Activated B cell treated with CpG ODN at 0.5 μM for 24 hours (primary cell): ENCODE measurements around the gene COX7A2L. TPM values are rescaled to one million over a fixed set of nuclear protein-coding genes. Genes with fewer than 3 reads are reported as not detected.

Source experiments
- ATAC-seq: fragments of 200-7000 bp; cut with Tn5 transposase; one replicate; pipeline ENCODE4 v1.10.0; 2021; ENCODE audit warnings: low read depth, mild to moderate bottlenecking, moderate library complexity
- CTCF ChIA-PET: fragments of 350-600 bp; sonication (Branson Sonifier 250); formaldehyde crosslinking; loops from one replicate; lab custom pipeline; 2021; ENCODE audit warnings: antibody characterized with exemption; lab: Charles Lee
- POLR2A ChIA-PET: fragments of 350-600 bp; sonication (Branson Sonifier 250); formaldehyde crosslinking; loops from one replicate; lab custom pipeline; 2021; ENCODE audit warnings: antibody characterized with exemption; lab: Charles Lee
- DNase-seq: peaks from one replicate; pipeline ENCODE4 v3.0.0; 2022
- H3K27ac Mint-ChIP-seq: one replicate; pipeline ENCODE4 v1.8.0; 2020; ENCODE audit warnings: mixed read lengths
- H3K27me3 Mint-ChIP-seq: one replicate; pipeline ENCODE4 v1.8.0; 2021; ENCODE audit warnings: mixed read lengths
- H3K36me3 Mint-ChIP-seq: one replicate; pipeline ENCODE4 v1.8.0; 2021; ENCODE audit warnings: low read depth, mixed read lengths
- H3K4me1 Mint-ChIP-seq: one replicate; pipeline ENCODE4 v1.8.0; 2021; ENCODE audit warnings: mixed read lengths
- H3K4me3 Mint-ChIP-seq: one replicate; pipeline ENCODE4 v1.8.0; 2020; ENCODE audit warnings: mild to moderate bottlenecking, mixed read lengths
- H3K9me3 Mint-ChIP-seq: one replicate; pipeline ENCODE4 v1.8.0; 2020; ENCODE audit warnings: mixed read lengths
- CTCF ChIP-seq: fragments of 200-600 bp; IDR thresholded peaks from one replicate; pipeline ENCODE4 v1.8.0; 2022; ENCODE audit warnings: antibody characterized with exemption, mild to moderate bottlenecking
- intact Hi-C: fragments of 100-400 bp; cut with micrococcal nuclease; formaldehyde crosslinking; loops from one replicate; pipeline ENCODE4 v1.15.1; 2024
- total RNA-seq: library from RNA; stranded (reverse); gene quantifications from 2 replicates; pipeline ENCODE4 v1.2.3, GENCODE V29; 2022

COX7A2L gene
- total RNA-seq, 1 donor from 2014 or later: 84.2 TPM

- intact Hi-C loops: no loop called here
- Mint-ChIP-seq H3K27me3 (no peaks in the 10 kb centered on the region), H3K4me1 (no peaks in the 10 kb centered on the region), H3K27ac (no peak overlapping the region), H3K9me3 (no peaks in the 10 kb centered on the region), H3K36me3 (no peaks in the 10 kb centered on the region), H3K4me3 (no peak overlapping the region)
- DNase-seq (no peak), ATAC-seq (no peak)
- ChIA-PET POLR2A (no interaction called here), CTCF (no interaction called here)
- TF ChIP-seq CTCF: no peak
Measured at GRCh38 chr2:42371611-42372473, 10.8 kb upstream of the COX7A2L start.

- intact Hi-C loops: no loop called here
- Mint-ChIP-seq H3K27me3 (no peaks in the 10 kb centered on the region), H3K27ac (no peak overlapping the region), H3K9me3 (no peaks in the 10 kb centered on the region), H3K4me3 (no peak overlapping the region), H3K36me3 (no peaks in the 10 kb centered on the region), H3K4me1 (no peaks in the 10 kb centered on the region)
- ChIA-PET CTCF (no interaction called here), POLR2A (no interaction called here)
- ATAC-seq (no peak), DNase-seq (no peak)
- no peak for TF ChIP-seq CTCF
Measured at GRCh38 chr2:42369532-42370229, 8.7 kb upstream of the COX7A2L start.

GRCh38 chr2:42368817-42369531, 8.0 kb upstream of the COX7A2L start:
- intact Hi-C loops: no loop called here
- DNase-seq (no peak), ATAC-seq (no peak)
- no peaks in the 10 kb centered on the region for H3K4me1 Mint-ChIP-seq
- no peaks in the 10 kb centered on the region for H3K36me3 Mint-ChIP-seq
- no peak overlapping the region for H3K4me3 Mint-ChIP-seq
- ChIA-PET POLR2A (no interaction called here), CTCF (no interaction called here)
- no peaks in the 10 kb centered on the region for H3K9me3 Mint-ChIP-seq
- H3K27me3 Mint-ChIP-seq: peaks cover 3% of the 10 kb centered on the region
- no peak overlapping the region for H3K27ac Mint-ChIP-seq
- TF ChIP-seq CTCF: no peak

- POLR2A ChIA-PET: no interaction called here
- CTCF ChIA-PET: no interaction called here
- intact Hi-C loops: no loop called here
- Mint-ChIP-seq H3K9me3 (no peaks in the 10 kb centered on the region), H3K36me3 (no peaks in the 10 kb centered on the region), H3K27me3 (peaks cover 4% of the 10 kb centered on the region), H3K4me3 (no peak overlapping the region), H3K27ac (no peak overlapping the region), H3K4me1 (no peaks in the 10 kb centered on the region)
- no peak for ATAC-seq
- no peak for DNase-seq
- TF ChIP-seq CTCF: no peak
Measured at GRCh38 chr2:42367835-42368234, 6.8 kb upstream of the COX7A2L start.

GRCh38 chr2:42366411-42366810, 5.4 kb upstream of the COX7A2L start:
- H3K4me3 Mint-ChIP-seq: no peak overlapping the region
- H3K4me1 Mint-ChIP-seq: peaks cover 8% of the 10 kb centered on the region
- TF ChIP-seq CTCF: no peak
- ATAC-seq (no peak), DNase-seq (no peak)
- H3K27ac Mint-ChIP-seq: no peak overlapping the region
- H3K36me3 Mint-ChIP-seq: no peaks in the 10 kb centered on the region
- POLR2A ChIA-PET: no interaction called here
- intact Hi-C loops: no loop called here
- peaks cover 4% of the 10 kb centered on the region for H3K27me3 Mint-ChIP-seq
- CTCF ChIA-PET: no interaction called here
- no peaks in the 10 kb centered on the region for H3K9me3 Mint-ChIP-seq
